SK-N-MC (cell line): ENCODE measurements around the gene GUCY1A2.
A peak's percentile ranks its signal among the peaks of the same experiment; 100 is the strongest.
"Not testable (repeated sequence)": the region's sequence is repeated elsewhere in the genome, so short reads cannot be mapped to it uniquely, and the experiment has no call there.

Experiments used
- DNase-seq: peaks from one replicate; pipeline ENCODE4 v3.0.0-alpha.2; 2011; ENCODE audit warnings: low read depth, low spot score
- H3K27ac ChIP-seq: fragments of 200-600 bp; sonication (generic); 2 replicates; pipeline ENCODE4 v1.5.1; 2016; ENCODE audit warnings: mixed run types
- H3K36me3 ChIP-seq: fragments of 200-600 bp; sonication (generic); 2 replicates; pipeline ENCODE4 v1.6.1; 2017; ENCODE audit warnings: antibody characterized with exemption, low read length, mixed read lengths; ENCODE audit not compliant: insufficient read depth
- H3K4me3 ChIP-seq: fragments of 200-600 bp; sonication (generic); 2 replicates; pipeline ENCODE4 v1.5.1; 2016
- H3K9ac ChIP-seq: fragments of 200-600 bp; sonication (generic); 2 replicates; pipeline ENCODE4 v1.8.0; 2017; ENCODE audit warnings: mixed run types, mixed read lengths; ENCODE audit not compliant: insufficient read length
- H3K9me3 ChIP-seq: fragments of 200-600 bp; sonication (generic); 2 replicates; pipeline ENCODE4 v1.6.1; 2017; ENCODE audit warnings: low read depth, mild to moderate bottlenecking, antibody characterized with exemption, low read length, moderate library complexity, mixed read lengths
- EZH2 ChIP-seq: fragments of 200-600 bp; sonication (generic); IDR thresholded peaks from one replicate; pipeline ENCODE4 v1.6.1; 2017; ENCODE audit warnings: antibody characterized with exemption
- FOXP2 ChIP-seq: optimal IDR thresholded peaks from 2 replicates; pipeline ENCODE3; 2011; ENCODE audit warnings: mild to moderate bottlenecking, moderate library complexity; ENCODE audit not compliant: insufficient read depth; ENCODE audit errors: extremely low read length, control extremely low read depth
- POLR2AphosphoS5 ChIP-seq: IDR thresholded peaks from 2 replicates; pipeline ENCODE4 v1.6.1; 2012; ENCODE audit warnings: mild to moderate bottlenecking, low read depth, low read length, borderline replicate concordance

The GUCY1A2 gene

GRCh38 chr11:107018219-107018901 lies at the start of gene GUCY1A2:
Gene GUCY1A2 (minus strand): TSS chr11:107018476. CDS start chr11:107018055, 421 bp downstream.
- no peak for DNase-seq
- Histone ChIP-seq H3K9me3 (no peaks in the 10 kb centered on the region), H3K36me3 (no peaks in the 10 kb centered on the region), H3K27ac (no peak within 1 kb of the TSS), H3K4me3 (peak within 1 kb of the TSS; percentile 79), H3K9ac (no peak within 1 kb of the TSS)
- TF ChIP-seq POLR2AphosphoS5 (no peak), FOXP2 (no peak)

GRCh38 chr11:107054391-107054790 lies 36.1 kb upstream of the GUCY1A2 start:
- Histone ChIP-seq H3K36me3 (no peaks in the 10 kb centered on the region), H3K9ac (no peak overlapping the region), H3K27ac (no peak overlapping the region), H3K4me3 (no peak overlapping the region), H3K9me3 (no peaks in the 10 kb centered on the region)
- DNase-seq, result no peak
- no peak for TF ChIP-seq EZH2
- no peak for TF ChIP-seq POLR2AphosphoS5
- no peak for TF ChIP-seq FOXP2

- not testable (repeated sequence) for H3K27ac ChIP-seq, H3K9me3 ChIP-seq, DNase-seq, H3K9ac ChIP-seq, H3K4me3 ChIP-seq, H3K36me3 ChIP-seq
These were observed 33.1 kb upstream of the GUCY1A2 start for GRCh38 chr11:107051332-107051731.

GRCh38 chr11:107050899-107051298 lies 32.6 kb upstream of the GUCY1A2 start:
- not testable (repeated sequence) for DNase-seq, H3K27ac ChIP-seq, H3K9me3 ChIP-seq, H3K9ac ChIP-seq, H3K36me3 ChIP-seq, H3K4me3 ChIP-seq

- DNase-seq, result no peak
- no peaks in the 10 kb centered on the region for H3K36me3 ChIP-seq
- no peak for TF ChIP-seq EZH2
- TF ChIP-seq POLR2AphosphoS5, result no peak
- no peak for TF ChIP-seq FOXP2
- H3K4me3 ChIP-seq, result no peak overlapping the region
- H3K27ac ChIP-seq, result no peak overlapping the region
- H3K9me3 ChIP-seq, result no peaks in the 10 kb centered on the region
- no peak overlapping the region for H3K9ac ChIP-seq
These were observed 31.8 kb upstream of the GUCY1A2 start for GRCh38 chr11:107050121-107050520.

- H3K9ac ChIP-seq, result no peak overlapping the region
- H3K4me3 ChIP-seq, result no peak overlapping the region
- H3K9me3 ChIP-seq, result no peaks in the 10 kb centered on the region
- TF ChIP-seq EZH2 (no peak), POLR2AphosphoS5 (no peak), FOXP2 (no peak)
- H3K27ac ChIP-seq, result no peak overlapping the region
- no peak for DNase-seq
- H3K36me3 ChIP-seq, result no peaks in the 10 kb centered on the region
These were observed 26.2 kb upstream of the GUCY1A2 start for GRCh38 chr11:107044503-107044902.

GRCh38 chr11:107043242-107044006 lies 25.1 kb upstream of the GUCY1A2 start:
- TF ChIP-seq EZH2, result no peak
- no peak for TF ChIP-seq POLR2AphosphoS5
- TF ChIP-seq FOXP2, result no peak
- Histone ChIP-seq H3K27ac (no peak overlapping the region), H3K9me3 (no peaks in the 10 kb centered on the region), H3K4me3 (no peak overlapping the region), H3K36me3 (no peaks in the 10 kb centered on the region), H3K9ac (no peak overlapping the region)
- no peak for DNase-seq

- no peak for DNase-seq
- no peaks in the 10 kb centered on the region for H3K36me3 ChIP-seq
- TF ChIP-seq EZH2 (no peak), POLR2AphosphoS5 (no peak)
- no peak overlapping the region for H3K9ac ChIP-seq
- no peak overlapping the region for H3K27ac ChIP-seq
- no peaks in the 10 kb centered on the region for H3K9me3 ChIP-seq
- no peak overlapping the region for H3K4me3 ChIP-seq
These were observed 24.5 kb upstream of the GUCY1A2 start for GRCh38 chr11:107042748-107043147.

- no peak for DNase-seq
- TF ChIP-seq FOXP2, result no peak
- TF ChIP-seq EZH2, result no peak
- no peak for TF ChIP-seq POLR2AphosphoS5
- H3K36me3 ChIP-seq, result no peaks in the 10 kb centered on the region
- H3K9ac ChIP-seq, result no peak overlapping the region
- no peaks in the 10 kb centered on the region for H3K9me3 ChIP-seq
- no peak overlapping the region for H3K4me3 ChIP-seq
- no peak overlapping the region for H3K27ac ChIP-seq
These were observed 22.8 kb upstream of the GUCY1A2 start for GRCh38 chr11:107041088-107041444.
